Neural cell (in vitro differentiated cells): ENCODE data around the gene SPINK2.

Experiments
- CTCF ChIP-seq: fragments of 450-650 bp; IDR thresholded peaks from 2 replicates; pipeline ENCODE4 v1.5.1; 2014; ENCODE audit warnings: antibody characterized with exemption, mild to moderate bottlenecking, moderate library complexity; ENCODE audit not compliant: poor library complexity, severe bottlenecking
- EP300 ChIP-seq: fragments of 450-650 bp; conservative IDR thresholded peaks from 2 replicates; pipeline ENCODE4 v1.6.1; 2014; ENCODE audit warnings: antibody characterized with exemption, mild to moderate bottlenecking, moderate library complexity; ENCODE audit not compliant: poor library complexity, severe bottlenecking
- EZH2 ChIP-seq: fragments of 200-600, 300-800 bp; shearing (Covaris generic), sonication (generic); IDR thresholded peaks from 2 replicates; pipeline ENCODE4 v1.6.1; 2014; ENCODE audit warnings: antibody characterized with exemption, low read length, borderline replicate concordance, mild to moderate bottlenecking; ENCODE audit not compliant: insufficient read depth, poor library complexity, severe bottlenecking
- POLR2AphosphoS5 ChIP-seq: IDR thresholded peaks from 2 replicates; pipeline ENCODE4 v1.6.1; 2012
- RAD21 ChIP-seq: fragments of 450-650 bp; conservative IDR thresholded peaks from 2 replicates; pipeline ENCODE4 v1.6.1; 2014; ENCODE audit warnings: antibody characterized with exemption, mild to moderate bottlenecking, moderate library complexity
- SMC3 ChIP-seq: fragments of 450-650 bp; conservative IDR thresholded peaks from 2 replicates; pipeline ENCODE4 v1.6.1; 2014; ENCODE audit warnings: antibody characterized with exemption, mild to moderate bottlenecking, moderate library complexity; ENCODE audit not compliant: poor library complexity
- TAF1 ChIP-seq: IDR thresholded peaks from 2 replicates; pipeline ENCODE4 v1.6.1; 2012; ENCODE audit warnings: low read depth

GRCh38 chr4:56828784-56829535, 7.5 kb upstream of the SPINK2 start:
- TF ChIP-seq CTCF (no peak), EP300 (no peak), TAF1 (no peak), SMC3 (no peak), POLR2AphosphoS5 (no peak), EZH2 (no peak), RAD21 (no peak)
